HL-60 (cell line): ENCODE results near the gene KCNJ18.
"Not testable (repeated sequence)": the region's sequence is repeated elsewhere in the genome, so short reads cannot be mapped to it uniquely, and the experiment has no call there.

ENCODE experiments used
- DNase-seq, 2 experiments: peaks; one replicate each; pipeline ENCODE4 v3.0.0-alpha.2; 2010 to 2020; ENCODE audit warnings: low read depth in 1 of 2, low spot score in 1 of 2
- H3K27ac ChIP-seq: fragments of 250-450 bp; sonication (Bioruptor Pico); replicated peaks from 2 replicates; pipeline ENCODE4 v1.5.1; 2020; ENCODE audit warnings: mild to moderate bottlenecking, moderate library complexity
- H3K27me3 ChIP-seq: fragments of 250-450 bp; sonication (Bioruptor Pico); 2 replicates; pipeline ENCODE4 v1.5.1; 2021; ENCODE audit warnings: mild to moderate bottlenecking, moderate library complexity; ENCODE audit not compliant: insufficient read depth, poor library complexity, severe bottlenecking
- H3K4me3 ChIP-seq: replicated peaks from 2 replicates; pipeline ENCODE4 v1.5.1; 2011; ENCODE audit warnings: mild to moderate bottlenecking, control low read depth, low read length; ENCODE audit not compliant: insufficient read depth

The KCNJ18 gene

DNA sequence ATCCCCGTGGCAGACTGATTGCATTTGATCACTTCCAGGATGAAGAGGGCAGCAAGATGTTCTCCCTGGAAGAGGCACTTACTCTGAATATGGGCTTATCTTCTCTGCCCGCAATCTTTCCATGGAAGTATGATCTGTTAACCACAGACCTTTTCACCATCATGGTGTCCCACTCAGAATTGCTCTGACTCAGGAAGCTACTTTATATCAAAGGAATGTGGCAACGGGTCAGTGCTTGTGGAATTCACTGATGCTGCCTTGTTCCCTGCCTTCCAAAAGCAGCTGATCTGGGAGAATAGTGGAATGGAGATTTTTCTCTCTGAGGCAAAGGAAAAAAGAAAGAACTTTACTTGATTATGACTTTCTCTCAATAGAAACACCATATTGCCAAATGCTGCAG lies 23.6 kb downstream of the KCNJ18 start:
- H3K4me3 ChIP-seq, H3K27ac ChIP-seq, DNase-seq, H3K27me3 ChIP-seq: not testable (repeated sequence)

DNA sequence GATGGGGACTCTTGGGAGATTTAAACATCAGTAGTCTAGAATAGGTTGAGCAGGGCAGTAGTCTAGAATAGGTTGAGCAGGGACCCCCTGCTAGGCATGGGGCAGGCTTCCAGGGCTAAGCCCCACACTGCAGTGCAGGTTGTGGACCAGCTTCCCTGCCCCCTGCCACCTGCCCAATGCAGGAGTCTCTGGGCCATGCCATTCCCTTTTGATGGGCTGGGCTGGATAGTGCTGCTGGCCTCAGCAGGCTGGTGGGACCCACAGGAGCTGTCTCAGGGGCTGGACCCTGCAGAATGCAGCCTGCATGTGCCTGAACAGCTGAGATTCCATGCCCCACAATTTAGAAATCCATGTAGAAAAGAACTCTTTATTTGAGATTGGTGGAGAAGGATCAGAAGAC lies 26.6 kb downstream of the KCNJ18 start:
- not testable (repeated sequence) for H3K4me3 ChIP-seq, H3K27ac ChIP-seq, H3K27me3 ChIP-seq, DNase-seq

DNA sequence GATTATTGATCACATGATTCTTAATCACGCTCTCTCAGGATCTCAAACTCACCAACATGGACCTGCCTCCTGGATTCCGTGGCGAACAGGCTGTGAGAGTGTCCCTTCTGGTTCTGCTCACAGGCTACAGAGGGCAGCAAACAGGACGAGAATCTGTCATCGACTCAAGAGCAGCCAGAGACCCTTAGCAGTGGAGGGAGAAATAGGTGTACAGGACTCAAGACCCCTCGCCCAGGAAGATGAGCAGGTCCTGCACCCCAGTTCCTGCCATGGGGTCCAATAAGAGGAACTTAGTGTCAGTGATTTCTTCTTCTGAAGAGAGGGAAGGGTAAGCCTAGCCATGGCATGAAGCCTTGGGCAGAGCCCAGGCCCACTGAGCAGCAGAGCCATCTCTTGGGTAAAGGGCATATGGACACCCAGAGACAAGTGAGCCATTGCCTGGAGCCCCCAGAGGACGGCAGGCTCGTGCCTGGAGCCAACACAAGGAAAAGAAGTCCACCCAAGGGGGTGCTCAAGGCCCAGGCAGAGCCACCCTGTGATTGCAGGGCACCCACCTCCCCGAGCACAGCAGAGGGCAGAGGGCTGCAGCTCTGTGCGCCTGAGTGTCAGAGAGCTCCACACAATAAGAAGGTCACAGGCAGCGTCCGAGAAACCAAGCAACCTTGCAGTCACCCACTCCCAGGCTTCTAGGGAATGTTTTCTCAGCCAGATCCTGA lies 27.3 kb downstream of the KCNJ18 start:
- DNase-seq, result not testable (repeated sequence)

DNA sequence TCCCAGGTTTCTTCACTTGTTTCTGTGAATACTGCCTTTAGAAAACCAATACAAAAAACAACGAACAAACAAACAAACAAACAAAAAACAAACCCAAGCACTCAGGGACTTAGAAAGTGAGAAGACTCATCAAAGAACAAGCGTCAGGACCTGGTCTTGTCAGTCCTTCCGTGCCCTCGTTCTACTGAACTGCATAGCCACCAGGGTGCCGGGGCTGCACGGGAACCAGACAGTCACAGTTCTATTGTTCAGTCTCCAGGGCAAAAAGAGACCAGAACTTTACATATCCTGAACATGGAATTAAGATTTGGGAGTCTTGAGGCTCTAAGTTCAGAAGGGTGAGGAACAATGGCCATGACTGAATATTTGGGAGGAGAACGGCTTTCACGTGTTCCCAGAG lies 28.2 kb downstream of the KCNJ18 start:
- not testable (repeated sequence) for H3K4me3 ChIP-seq, H3K27ac ChIP-seq, H3K27me3 ChIP-seq, DNase-seq

More for the DNA sequence above, 27.3 kb downstream of the KCNJ18 start:
- not testable (repeated sequence) for H3K4me3 ChIP-seq, H3K27ac ChIP-seq, H3K27me3 ChIP-seq

DNA sequence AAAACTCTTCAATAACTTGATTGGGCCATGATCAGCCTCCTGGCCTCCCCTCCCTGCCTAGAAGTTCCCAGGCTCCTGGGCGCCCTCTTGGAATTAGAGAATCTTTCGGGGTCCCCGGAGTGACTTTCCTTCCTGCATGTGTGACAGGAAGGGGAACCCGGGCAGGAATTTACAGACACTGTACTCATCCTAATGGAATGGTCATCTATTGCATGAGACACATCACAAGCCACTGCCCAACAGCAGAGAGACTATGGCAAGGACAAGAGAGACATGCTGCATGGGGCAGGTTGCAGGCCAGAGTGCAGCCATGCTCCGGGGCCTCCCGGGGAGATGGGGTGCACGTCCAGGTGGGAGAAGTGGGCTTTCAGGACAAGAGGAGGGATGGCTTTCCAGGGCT lies 29.9 kb downstream of the KCNJ18 start:
- not testable (repeated sequence) for DNase-seq, H3K27ac ChIP-seq, H3K27me3 ChIP-seq, H3K4me3 ChIP-seq

GRCh38 chr17:21724216-21725006 lies 32.1 kb downstream of the KCNJ18 start:
- H3K27me3 ChIP-seq, H3K4me3 ChIP-seq, H3K27ac ChIP-seq, DNase-seq: not testable (repeated sequence)

- H3K4me3 ChIP-seq, DNase-seq, H3K27ac ChIP-seq, H3K27me3 ChIP-seq: not testable (repeated sequence)
Measured at GRCh38 chr17:21731076-21731475, 38.8 kb downstream of the KCNJ18 start.

GRCh38 chr17:21733931-21734330 lies 41.6 kb downstream of the KCNJ18 start:
- not testable (repeated sequence) for H3K27ac ChIP-seq, H3K4me3 ChIP-seq, H3K27me3 ChIP-seq, DNase-seq

DNA sequence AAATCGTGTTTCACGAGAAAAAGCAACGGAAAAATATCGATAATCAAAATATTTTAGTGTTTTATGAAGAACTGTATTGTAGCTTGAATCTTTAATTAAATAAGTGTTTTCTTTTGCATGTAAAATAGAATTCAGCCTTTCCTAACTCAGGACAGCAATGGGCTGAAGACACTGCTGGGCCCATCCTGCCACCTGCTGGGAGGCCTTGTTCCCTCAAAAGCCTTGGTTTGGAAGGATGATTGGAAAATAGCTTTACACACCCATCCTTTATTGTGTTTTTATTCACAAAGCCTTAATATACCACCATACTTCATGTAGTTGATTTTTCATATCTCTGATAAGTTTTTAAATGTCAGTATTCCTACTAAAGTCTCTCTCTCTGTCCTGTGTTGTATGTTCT lies 43.5 kb downstream of the KCNJ18 start:
- not testable (repeated sequence) for H3K27me3 ChIP-seq, H3K4me3 ChIP-seq, DNase-seq, H3K27ac ChIP-seq

DNA sequence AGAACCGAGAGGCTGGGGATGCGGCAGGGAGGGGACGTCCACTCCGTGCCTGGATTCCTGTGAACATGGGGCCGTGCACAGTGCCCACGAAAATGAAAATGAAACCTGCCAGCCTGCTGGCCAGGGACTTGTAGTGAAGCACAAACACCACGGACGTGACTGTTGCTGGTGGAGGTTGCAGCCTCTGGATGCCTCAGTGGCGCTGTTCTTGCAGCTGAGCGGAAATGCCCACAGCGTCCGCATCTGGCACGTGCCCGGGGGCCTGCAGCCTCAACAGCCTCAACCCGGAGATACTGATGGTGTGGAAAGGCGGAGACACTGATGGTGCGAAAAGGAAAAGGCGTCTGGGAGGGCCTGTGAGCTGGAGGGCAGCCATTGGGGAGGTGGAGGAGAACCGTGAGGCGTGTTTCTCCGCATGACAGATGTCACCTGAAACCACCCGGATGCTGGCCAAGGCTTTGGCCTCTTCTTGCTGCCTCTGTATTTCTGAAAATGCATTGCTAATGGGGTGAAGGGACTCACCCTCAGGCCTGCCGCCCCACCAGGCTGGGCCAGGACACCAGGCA lies 44.8 kb downstream of the KCNJ18 start:
- DNase-seq, H3K4me3 ChIP-seq, H3K27me3 ChIP-seq, H3K27ac ChIP-seq: not testable (repeated sequence)

DNA sequence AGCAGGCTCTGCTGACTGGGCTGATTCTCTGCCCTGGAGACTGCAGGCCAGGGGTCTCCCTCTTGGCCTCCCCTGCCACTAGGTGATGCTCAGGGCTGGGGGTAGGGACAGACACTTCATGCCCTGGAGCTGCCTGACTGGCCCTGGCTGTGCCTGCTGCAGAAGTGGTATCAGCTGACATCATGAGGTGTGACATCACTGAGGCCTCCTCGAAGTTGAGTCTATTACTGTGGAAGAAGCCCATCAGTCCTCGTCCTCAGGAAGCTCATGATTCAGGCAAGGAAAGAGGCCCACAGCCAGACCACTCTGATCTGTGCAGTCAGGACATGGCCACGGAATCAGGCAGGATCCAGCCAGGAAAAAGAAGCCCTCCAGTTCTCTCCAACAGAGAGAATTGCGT lies 45.9 kb downstream of the KCNJ18 start:
- H3K27ac ChIP-seq, H3K27me3 ChIP-seq, DNase-seq, H3K4me3 ChIP-seq: not testable (repeated sequence)

- H3K27ac ChIP-seq, H3K4me3 ChIP-seq, DNase-seq: not testable (repeated sequence)
Measured at GRCh38 chr17:21738877-21739474, 46.7 kb downstream of the KCNJ18 start.

DNA sequence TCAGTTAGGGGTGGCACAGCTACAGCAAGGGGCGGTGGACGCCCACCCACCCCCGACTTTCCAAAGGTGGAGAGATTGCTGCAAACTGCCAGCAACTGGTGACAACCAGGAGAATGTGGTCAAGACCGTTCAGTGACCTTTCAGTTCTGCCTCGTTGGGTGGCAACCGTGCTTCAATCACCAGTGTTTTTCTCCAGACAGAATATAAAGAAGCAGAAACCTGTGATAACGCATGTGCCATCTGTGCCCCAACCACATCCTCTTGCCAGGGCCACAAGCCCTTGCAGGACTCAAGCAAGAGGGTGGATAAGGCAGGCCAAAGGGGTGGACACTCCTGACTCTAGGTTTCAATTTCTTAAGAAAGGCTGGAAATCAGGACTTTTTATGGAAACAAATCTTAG lies 47.2 kb downstream of the KCNJ18 start:
- H3K27me3 ChIP-seq, H3K4me3 ChIP-seq, DNase-seq, H3K27ac ChIP-seq: not testable (repeated sequence)

More at GRCh38 chr17:21738877-21739474, 46.7 kb downstream of the KCNJ18 start:
- H3K27me3 ChIP-seq, result not testable (repeated sequence)

DNA sequence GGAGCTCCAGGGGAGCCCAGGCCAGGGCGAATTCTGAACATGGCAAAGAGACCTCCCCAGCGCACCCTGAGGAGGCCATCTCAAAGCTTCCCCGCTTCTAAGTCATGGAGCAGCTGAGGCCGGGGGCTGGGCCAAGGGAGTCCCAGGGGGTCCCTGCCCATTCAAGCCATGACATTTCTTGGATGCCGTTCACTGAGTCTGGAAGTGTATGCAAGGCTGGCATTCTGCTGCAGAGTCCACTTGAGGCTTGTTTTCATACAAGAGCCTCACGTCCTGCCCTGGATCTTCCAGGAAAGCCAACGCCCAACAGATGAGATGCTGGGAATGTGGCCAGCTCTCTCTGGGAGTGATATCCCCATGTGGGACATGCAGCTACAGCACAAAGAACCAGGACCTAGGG lies 48.5 kb downstream of the KCNJ18 start:
- DNase-seq, H3K27me3 ChIP-seq, H3K27ac ChIP-seq, H3K4me3 ChIP-seq: not testable (repeated sequence)

DNA sequence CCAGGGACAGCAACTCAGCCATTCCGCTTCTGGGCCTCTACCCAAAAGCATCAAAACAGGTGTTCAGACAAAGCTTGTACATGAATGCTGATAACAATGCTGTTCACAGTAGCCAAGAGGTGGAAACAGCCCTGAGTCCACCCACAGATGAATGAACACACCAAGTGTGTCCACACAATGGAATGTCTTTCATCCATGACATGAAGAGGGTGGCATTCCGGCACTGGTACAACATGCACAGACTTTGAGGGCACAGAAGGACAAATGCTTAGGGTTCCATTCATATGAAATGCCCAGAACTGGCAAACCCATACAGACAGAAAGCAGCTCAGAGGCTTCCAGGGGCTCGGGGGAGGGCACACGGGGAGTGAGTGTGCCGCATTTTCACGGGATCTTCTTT lies 49.2 kb downstream of the KCNJ18 start:
- DNase-seq, H3K4me3 ChIP-seq, H3K27me3 ChIP-seq, H3K27ac ChIP-seq: not testable (repeated sequence)
